GM12873 (cell line): Measurements from ENCODE around the gene CYP4F22.

Experiments used
- TF ChIP-seq, protein P1 (sequence below): IDR thresholded peaks from 2 replicates; pipeline ENCODE4 v1.5.1; 2012; ENCODE audit warnings: low read depth, mild to moderate bottlenecking, moderate library complexity, low read length, control low read depth; ENCODE audit not compliant: insufficient read depth; ENCODE audit errors: missing control alignments

CYP4F22 gene

DNA sequence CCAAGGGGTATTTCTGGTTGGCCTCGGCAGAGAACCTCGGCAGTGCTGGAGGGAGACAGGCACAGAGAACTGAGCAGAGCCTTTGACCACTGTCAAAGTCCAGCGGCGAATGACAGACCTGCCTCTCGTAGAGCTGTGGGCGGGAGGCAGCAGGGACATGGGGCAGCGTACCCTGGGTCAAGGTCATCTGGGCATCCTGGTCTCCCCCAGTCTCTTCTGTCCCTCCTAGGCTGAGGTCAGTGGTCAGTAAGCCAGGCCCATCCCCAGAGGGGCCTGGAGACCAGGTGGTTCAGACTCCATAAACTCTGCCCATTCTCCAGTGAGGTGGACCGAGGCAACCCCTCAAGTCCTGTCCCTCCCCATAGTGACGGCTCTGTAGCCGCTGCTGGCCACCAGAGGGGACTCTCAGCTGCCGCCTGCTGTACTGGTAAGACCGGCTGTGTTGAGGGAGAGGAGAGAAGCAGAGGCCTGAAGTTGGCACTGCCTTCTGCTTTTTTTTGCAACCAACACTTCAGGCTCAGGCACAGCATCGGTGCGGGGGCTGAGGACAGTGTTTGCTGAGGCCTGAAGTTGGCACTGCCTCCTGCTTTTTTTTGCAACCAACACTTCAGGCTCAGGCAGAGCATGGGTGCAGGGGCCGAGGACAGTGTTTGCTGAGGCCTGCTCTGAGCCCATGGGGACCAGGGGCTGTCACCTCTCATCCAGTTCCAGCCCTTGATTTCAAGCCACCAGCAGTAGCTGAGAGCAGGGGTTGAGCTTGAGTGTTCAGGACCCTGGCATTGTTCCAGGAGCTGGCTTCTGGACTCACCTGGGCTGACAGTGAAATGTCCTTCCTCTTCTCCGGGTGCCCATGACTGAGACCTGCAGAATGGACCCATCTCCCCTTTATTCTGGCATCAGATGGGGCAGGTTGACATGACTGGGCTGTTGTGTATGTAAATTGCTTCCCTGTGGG lies 28.7 kb upstream of the CYP4F22 start, which contains the start of gene PGLYRP2:
TSS of gene PGLYRP2 (minus strand) at position 111 of the 955 bp plus-strand sequence. CDS start 130 bp downstream, outside the sequence.
- TF ChIP-seq, protein P1, sequence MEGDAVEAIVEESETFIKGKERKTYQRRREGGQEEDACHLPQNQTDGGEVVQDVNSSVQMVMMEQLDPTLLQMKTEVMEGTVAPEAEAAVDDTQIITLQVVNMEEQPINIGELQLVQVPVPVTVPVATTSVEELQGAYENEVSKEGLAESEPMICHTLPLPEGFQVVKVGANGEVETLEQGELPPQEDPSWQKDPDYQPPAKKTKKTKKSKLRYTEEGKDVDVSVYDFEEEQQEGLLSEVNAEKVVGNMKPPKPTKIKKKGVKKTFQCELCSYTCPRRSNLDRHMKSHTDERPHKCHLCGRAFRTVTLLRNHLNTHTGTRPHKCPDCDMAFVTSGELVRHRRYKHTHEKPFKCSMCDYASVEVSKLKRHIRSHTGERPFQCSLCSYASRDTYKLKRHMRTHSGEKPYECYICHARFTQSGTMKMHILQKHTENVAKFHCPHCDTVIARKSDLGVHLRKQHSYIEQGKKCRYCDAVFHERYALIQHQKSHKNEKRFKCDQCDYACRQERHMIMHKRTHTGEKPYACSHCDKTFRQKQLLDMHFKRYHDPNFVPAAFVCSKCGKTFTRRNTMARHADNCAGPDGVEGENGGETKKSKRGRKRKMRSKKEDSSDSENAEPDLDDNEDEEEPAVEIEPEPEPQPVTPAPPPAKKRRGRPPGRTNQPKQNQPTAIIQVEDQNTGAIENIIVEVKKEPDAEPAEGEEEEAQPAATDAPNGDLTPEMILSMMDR: peak; percentile 7

DNA sequence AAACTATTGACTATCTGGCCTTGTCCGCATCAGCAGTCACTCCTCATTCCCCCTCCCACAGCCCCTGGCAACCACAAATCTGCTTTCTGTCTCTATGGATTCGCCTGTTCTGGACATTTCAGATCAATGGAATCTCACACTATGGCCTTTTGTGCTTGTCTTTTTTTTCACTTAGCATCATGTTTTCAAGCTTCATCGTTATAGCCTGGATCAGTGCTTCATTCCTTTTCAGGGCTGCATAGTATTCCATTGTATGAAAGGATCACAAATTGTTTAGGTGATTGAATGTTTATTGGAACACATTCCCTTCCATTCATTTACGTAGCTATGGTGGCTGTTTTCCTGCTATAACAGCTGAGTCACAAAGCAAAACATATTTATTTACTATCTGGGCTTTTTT lies 21.3 kb upstream of the CYP4F22 start:
- TF ChIP-seq, protein P1: no peak

DNA sequence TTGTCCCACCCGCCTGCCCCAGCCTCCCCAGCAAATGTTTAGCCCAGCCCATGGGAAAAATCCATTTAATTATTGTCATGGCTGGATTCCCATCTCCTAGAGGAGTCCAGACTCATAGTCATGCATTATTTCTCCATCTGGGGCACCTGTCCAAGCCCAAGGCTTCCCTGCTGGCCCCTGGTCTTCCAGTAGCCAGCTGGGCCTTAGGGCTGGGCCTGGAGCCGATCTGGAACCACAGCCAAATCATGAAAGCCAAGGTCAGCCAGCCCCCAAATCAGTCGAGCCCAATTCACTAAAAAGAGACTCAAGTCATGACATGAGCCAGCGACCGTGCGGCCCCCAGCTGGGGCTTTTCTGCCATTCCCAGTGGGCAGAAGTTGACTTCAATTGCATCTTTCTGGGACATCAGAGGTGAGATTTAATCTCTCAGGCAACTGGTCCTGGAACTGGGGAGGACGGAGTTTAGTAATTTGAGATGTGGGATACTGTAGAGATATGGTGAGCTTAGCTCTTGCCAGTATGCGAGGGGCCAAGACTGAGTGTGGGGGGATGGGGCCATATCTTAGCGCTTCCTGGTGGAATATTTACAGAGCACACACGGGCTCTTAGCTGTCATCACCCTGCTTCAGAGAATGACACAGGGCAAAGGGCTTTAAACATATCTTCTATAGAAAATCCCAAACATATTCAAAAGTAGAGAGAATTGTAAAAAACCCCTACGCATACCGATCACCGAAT lies 19.7 kb upstream of the CYP4F22 start:
- TF ChIP-seq, protein P1: no peak

DNA sequence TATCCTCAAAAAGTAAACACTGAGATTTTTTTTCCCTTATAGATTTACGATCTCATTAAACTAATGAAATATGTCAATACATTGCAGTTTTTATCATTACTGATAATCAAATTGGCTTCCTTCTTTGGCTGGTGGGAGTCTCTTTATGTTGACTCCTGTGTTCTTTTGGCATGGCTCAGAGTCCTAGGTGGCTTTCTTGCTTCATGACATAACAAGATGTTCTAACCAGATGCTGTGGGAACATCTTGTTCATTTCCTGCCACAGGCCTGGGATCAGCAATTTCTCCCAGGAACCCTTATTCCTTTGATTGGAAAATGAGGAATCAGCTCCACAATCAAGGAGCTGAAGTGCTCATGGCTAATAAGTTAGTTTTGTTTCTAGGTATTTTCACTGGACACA lies 13.2 kb upstream of the CYP4F22 start:
- TF ChIP-seq, protein P1: no peak

DNA sequence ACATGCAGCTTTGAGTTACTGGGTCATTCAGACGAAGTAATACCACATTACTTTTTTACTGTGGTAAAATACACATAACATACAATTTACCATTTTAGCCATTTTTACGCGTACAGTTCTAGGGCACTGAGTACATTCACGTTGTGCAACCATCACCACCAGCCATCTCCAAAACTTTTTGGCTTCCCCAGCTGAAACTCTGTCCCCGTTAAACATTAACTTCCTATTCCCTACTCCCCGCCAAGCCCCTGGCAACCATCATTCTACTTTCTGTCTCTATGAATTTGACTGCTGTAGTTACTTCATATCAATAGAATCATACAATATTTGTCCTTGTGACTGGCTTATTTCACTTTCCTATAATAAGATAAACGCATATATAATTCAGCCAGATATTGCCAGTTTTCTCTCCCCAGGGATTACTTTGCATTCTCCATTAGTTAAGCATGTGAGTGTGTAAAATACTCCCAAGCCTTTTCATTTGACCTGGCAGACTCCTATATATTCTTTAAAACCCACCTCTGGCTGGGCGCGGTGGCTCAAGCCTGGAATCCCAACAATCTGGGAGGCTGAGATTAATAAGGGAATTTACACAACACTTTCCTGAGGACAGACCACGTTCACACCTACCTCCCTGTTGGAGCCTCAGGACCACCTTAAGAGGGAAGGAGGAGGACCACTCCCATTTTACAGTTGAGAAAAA lies 10.0 kb upstream of the CYP4F22 start:
- TF ChIP-seq, protein P1: no peak

DNA sequence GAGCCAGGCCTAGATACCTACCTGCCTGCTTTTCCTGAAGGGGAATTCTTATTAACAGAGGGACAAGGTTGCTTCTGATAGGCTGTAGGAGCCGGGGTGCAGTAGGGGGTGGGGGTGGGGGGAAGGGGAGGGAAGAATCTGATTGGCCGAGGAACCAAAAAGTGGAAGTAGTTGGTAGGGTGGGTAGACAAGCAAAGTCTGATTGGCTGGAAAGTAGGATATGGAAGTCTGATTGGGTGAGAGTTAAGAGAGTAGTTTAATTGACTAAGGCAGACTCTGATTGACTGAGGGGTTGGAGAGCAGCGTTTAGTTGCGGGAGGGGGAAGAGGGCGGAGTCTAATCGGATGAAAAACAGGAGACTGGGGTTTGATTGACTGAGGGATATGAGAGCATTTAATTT lies 9.4 kb upstream of the CYP4F22 start:
- TF ChIP-seq, protein P1: no peak
